K562 (cell line): ENCODE results near the gene MSANTD1. TPM values are rescaled to one million over a fixed set of nuclear protein-coding genes. Genes with fewer than 3 reads are reported as not detected.

Experiments used
- ATAC-seq: fragments of 200-7000 bp; cut with Tn5 transposase; 3 replicates; pipeline ENCODE4 v1.9.1; 2020; ENCODE audit warnings: moderate library complexity
- BruUV-seq: library from RNA; stranded (reverse); fragments of 400-500 nt; replicated peaks from 2 replicates; lab custom pipeline; 2021; lab: Mats Ljungman, UMichigan
- CTCF ChIA-PET: fragments of 300-600 bp; formaldehyde crosslinking; extraction: SDS; loops from one replicate; lab custom pipeline; 2021; ENCODE audit warnings: low intra/inter-chr PET ratio; lab: Yijun Ruan, JAX
- POLR2A ChIA-PET: fragments of 300-600, 350-650 bp; sonication (Branson Sonifier 250); formaldehyde crosslinking; extraction: SDS; loops from one replicate; lab custom pipeline; 2021; ENCODE audit warnings: antibody characterized with exemption, inconsistent platforms; lab: Yijun Ruan, JAX
- DNase-seq, 4 experiments: peaks; one replicate each; pipeline versions ENCODE4 v3.0.0 to v3.0.0-alpha.2; 2011 to 2018; ENCODE audit warnings: low spot score in 3 of 4, mixed read lengths in 3 of 4; ENCODE audit errors: extremely low read depth in 1 of 4
- FAIRE-seq: peaks from 2 replicates; lab custom pipeline; 2011; peaks lifted over from hg19 to GRCh38; lab: Jason Lieb, UNC
- H2AFZ ChIP-seq: 2 replicates; pipeline ENCODE4 v1.6.0; 2011; ENCODE audit warnings: low read depth, low read length, control low read depth, inconsistent platforms
- H3K27ac ChIP-seq: fragments of 200-600 bp; 3 replicates; pipeline ENCODE4 v1.8.0; 2011; ENCODE audit warnings: low read depth, mild to moderate bottlenecking, control low read depth, inconsistent platforms, low read length, moderate library complexity, mixed read lengths; ENCODE audit errors: extremely low read depth
- H3K27me3 ChIP-seq, 2 experiments: fragments of 300-600 bp in 1 of 2; 2 replicates in 1 of 2; 3 replicates in 1 of 2; pipeline versions ENCODE4 v1.6.0 to v1.8.0; 2011; ENCODE audit warnings: inconsistent platforms in 2 of 2, low read length in 2 of 2, mild to moderate bottlenecking in 1 of 2, mixed read lengths in 1 of 2, moderate library complexity in 1 of 2; ENCODE audit not compliant: control insufficient read depth in 2 of 2, insufficient read depth in 2 of 2
- H3K36me3 ChIP-seq: fragments of 300-600 bp; 3 replicates; pipeline ENCODE4 v1.8.0; 2011; ENCODE audit warnings: mild to moderate bottlenecking, low read length, inconsistent platforms; ENCODE audit not compliant: control insufficient read depth, insufficient read depth
- H3K4me1 ChIP-seq, 2 experiments: fragments of 200-600 bp in 1 of 2; replicated peaks in 1 of 2; 2 replicates in 1 of 2; 3 replicates in 1 of 2; pipeline versions ENCODE4 v1.5.1 to v1.8.0; 2011; ENCODE audit warnings: inconsistent platforms in 2 of 2, low read length in 2 of 2, mild to moderate bottlenecking in 1 of 2, mixed read lengths in 1 of 2, moderate library complexity in 1 of 2; ENCODE audit not compliant: control insufficient read depth in 2 of 2, insufficient read depth in 2 of 2
- H3K4me2 ChIP-seq: 2 replicates; pipeline ENCODE4 v1.6.1; 2011; ENCODE audit warnings: low read length, control low read depth, inconsistent platforms, mixed read lengths; ENCODE audit not compliant: insufficient read depth
- H3K4me3 ChIP-seq: fragments of 200-600 bp; sonication (generic), shearing (Covaris generic); 2 replicates; pipeline ENCODE4 v1.5.1; 2016; ENCODE audit warnings: control low read depth, inconsistent platforms
- H3K79me2 ChIP-seq: fragments of 200-600 bp; 3 replicates; pipeline ENCODE4 v1.8.0; 2011; ENCODE audit warnings: low read length, inconsistent platforms; ENCODE audit not compliant: control insufficient read depth, insufficient read depth
- H3K9ac ChIP-seq, 2 experiments: 2 replicates each; pipeline versions ENCODE4 v1.6.0 to v1.6.1; 2011; ENCODE audit warnings: low read depth in 2 of 2, low read length in 2 of 2, control low read depth in 1 of 2, inconsistent platforms in 1 of 2, mild to moderate bottlenecking in 1 of 2, mixed read lengths in 1 of 2; ENCODE audit not compliant: insufficient read depth in 1 of 2
- H3K9me1 ChIP-seq: one replicate; pipeline ENCODE4 v1.6.0; 2011; ENCODE audit warnings: inconsistent platforms, mild to moderate bottlenecking, low read length, moderate library complexity; ENCODE audit not compliant: control insufficient read depth, insufficient read depth
- H3K9me3 ChIP-seq: replicated peaks from 2 replicates; pipeline ENCODE4 v1.5.1; 2011; ENCODE audit warnings: low read depth, low read length, inconsistent platforms; ENCODE audit not compliant: control insufficient read depth, insufficient read depth
- H4K20me1 ChIP-seq: replicated peaks from 2 replicates; pipeline ENCODE4 v1.6.1; 2011; ENCODE audit warnings: low read length, inconsistent platforms, mixed read lengths; ENCODE audit not compliant: control insufficient read depth, insufficient read depth
- ATF1 ChIP-seq, 2 experiments: fragments of 450-650 bp in 1 of 2; IDR thresholded peaks; 2 replicates each; pipeline ENCODE4 v1.6.1; 2016; ENCODE audit warnings: missing compliant biosample characterization in 1 of 2, missing genetic modification characterization in 1 of 2
- CBX8 ChIP-seq: fragments of 200-600 bp; sonication (generic); IDR thresholded peaks from 2 replicates; pipeline ENCODE4 v1.6.1; 2012; ENCODE audit warnings: borderline replicate concordance, mixed run types, low read depth, mild to moderate bottlenecking, moderate library complexity, mixed read lengths, low read length, control low read depth, inconsistent platforms; ENCODE audit not compliant: poor library complexity, severe bottlenecking; ENCODE audit errors: extremely low read depth
- CREB1 ChIP-seq, 2 experiments: sonication (generic) in 1 of 2; formaldehyde crosslinking in 1 of 2; IDR thresholded peaks; 2 replicates each; pipeline versions ENCODE4 v1.6.1 to v1.8.0; 2012 to 2022; ENCODE audit warnings: inconsistent platforms in 1 of 2, mild to moderate bottlenecking in 1 of 2, missing genetic modification reagents in 1 of 2, moderate library complexity in 1 of 2
- CREM ChIP-seq: IDR thresholded peaks from 2 replicates; pipeline ENCODE4 v1.6.1; 2014; ENCODE audit warnings: antibody characterized with exemption, low read depth
- MEIS2 ChIP-seq: fragments of 450-650 bp; IDR thresholded peaks from 2 replicates; pipeline ENCODE4 v1.6.1; 2014; ENCODE audit warnings: mild to moderate bottlenecking; ENCODE audit not compliant: partially characterized antibody
- SIRT6 ChIP-seq: IDR thresholded peaks from one replicate; pipeline ENCODE4 v1.6.1; 2012; ENCODE audit warnings: low read depth, mild to moderate bottlenecking, control low read depth, inconsistent platforms, low read length, moderate library complexity
- ZNF512 ChIP-seq: IDR thresholded peaks from 2 replicates; pipeline ENCODE4 v1.6.1; 2016; ENCODE audit warnings: missing genetic modification characterization, missing compliant biosample characterization
- WGBS: fragments of 100-300 bp; shearing (Covaris generic); methylation state at CpG from one replicate; pipeline ENCODE4 v1.1.6; 2016; ENCODE audit warnings: low coverage, mixed read lengths; ENCODE audit not compliant: insufficient coverage; ENCODE audit errors: missing lambda C conversion rate; 5-methylcytosine and 5-hydroxymethylcytosine counted together
- in situ Hi-C: fragments of 300-500 bp; cut with MboI; formaldehyde crosslinking; loops from 4 replicates; pipeline ENCODE4 v1.15.0; 2018; ENCODE audit warnings: inconsistent platforms, mixed read lengths
- intact Hi-C: fragments of 100-400 bp; cut with micrococcal nuclease; formaldehyde crosslinking; loops from 2 replicates; pipeline ENCODE4 v1.14.2; 2022
- polyA plus RNA-seq, 8 experiments: library from polyadenylated mRNA; depleted of rRNA in 4 of 8; stranded (reverse) in 5 of 8; unstranded in 3 of 8; fragments of >200 nt; fragmentation: Nextera tagmentation in 2 of 8; fragmentation: Illumina TruSeq in 1 of 8; extraction: Ambion mirVana in 2 of 8; extraction: Trizol in 1 of 8; gene quantifications; 2 replicates each; pipeline versions ENCODE4 v1.2.1 to v1.2.3, GENCODE V29; 2011 to 2014; ENCODE audit warnings: inconsistent platforms in 1 of 8, missing spikeins in 1 of 8
- total RNA-seq, 7 experiments: library from RNA; depleted of rRNA in 6 of 7; stranded (reverse); fragments of >200 nt in 6 of 7; fragmentation: Illumina TruSeq in 2 of 7; extraction: Trizol in 2 of 7; gene quantifications; 2 replicates each; pipeline versions ENCODE4 v1.2.1 to v1.2.3, GENCODE V29; 2011 to 2021; ENCODE audit warnings: low replicate concordance in 1 of 7

Gene MSANTD1
- total and polyA plus RNA-seq, 9 of the 15 experiments (the other 6 are each of a cell fraction or from before 2014, with no cell fraction given), result 0.04 to 0.09 (median 0.07) TPM; not detected in 6

GRCh38 chr4:3263876-3264193, 14.9 kb downstream of the MSANTD1 start:
- in situ Hi-C loops, result no loop called here
- no peak for DNase-seq
- Histone ChIP-seq H3K9me3 (no peaks in the 10 kb centered on the region), H3K27ac (no peak overlapping the region), H3K9ac (no peak overlapping the region), H3K4me2 (peak overlapping the region; percentile 7; the same call in 1 of the 2 replicates), H3K79me2 (no peaks in the 10 kb centered on the region), H3K4me1 (peaks cover 0 to 13% of the 10 kb centered on the region in 2 experiments; a peak in 2 of 5 replicates), H2AFZ (0 out of 2 replicates have a peak overlapping the region, but pooled peaks have one; percentile 33), H4K20me1 (peaks cover 5% of the 10 kb centered on the region; the same call in 1 of the 2 replicates), H3K27me3 (peaks cover 44 to 81% of the 10 kb centered on the region in 2 experiments), H3K9me1 (no peaks in the 10 kb centered on the region), H3K36me3 (no peaks in the 10 kb centered on the region), H3K4me3 (no peak overlapping the region)
- 4% methylated on average over 6 of the region's 6 CpGs for WGBS
- ATAC-seq, result peak; percentile 50; the same call in 1 of the 3 replicates
- POLR2A ChIA-PET, result interaction anchor here (1.5 kb wide), 1 partner anchor 13 kb away, joined by 4 read pairs; no protein-coding TSS in a partner anchor
- peak; percentile 67 for TF ChIP-seq CREM
- TF ChIP-seq MEIS2, result peak; percentile 24
- TF ChIP-seq CBX8, result peak; percentile 1
- no peak for TF ChIP-seq SIRT6
- no peak for TF ChIP-seq ATF1 (CRISPR knock-in tag; IDR thresholded peaks at IDR 0.05)
- TF ChIP-seq ATF1 (tag; IDR thresholded peaks at IDR 0.05), result peak; percentile 47
- TF ChIP-seq ZNF512 (tag), result no peak
- TF ChIP-seq CREB1 (IDR thresholded peaks at IDR 0.05), result 0 out of 2 replicates have a peak, but pooled peaks have one; percentile 48
- TF ChIP-seq CREB1 (CRISPR knock-in tag; IDR thresholded peaks at IDR 0.05), result no peak
- peak; percentile 11 for FAIRE-seq
- intact Hi-C loops, result no loop called here
- CTCF ChIA-PET, result no interaction called here
- no TSS peak for BruUV-seq
